T-helper 2 cell (primary cell): Measurements from ENCODE around the gene MICAL2.
A peak's percentile ranks its signal among the peaks of the same experiment; 100 is the strongest.

Experiments used
- DNase-seq, 5 experiments: peaks; one replicate each; pipeline versions ENCODE4 v3.0.0 to v3.0.0-alpha.2; 2012 to 2022

MICAL2 gene

GRCh38 chr11:12157241-12157661 is 46.9 kb downstream of the MICAL2 start:
- peak in 1 of 5 experiments; percentile 82 for DNase-seq

GRCh38 chr11:12158909-12159308 is 48.5 kb downstream of the MICAL2 start:
- no peak for DNase-seq

- DNase-seq, result no peak
Measured at GRCh38 chr11:12159351-12160099, 49.1 kb downstream of the MICAL2 start.

DNA sequence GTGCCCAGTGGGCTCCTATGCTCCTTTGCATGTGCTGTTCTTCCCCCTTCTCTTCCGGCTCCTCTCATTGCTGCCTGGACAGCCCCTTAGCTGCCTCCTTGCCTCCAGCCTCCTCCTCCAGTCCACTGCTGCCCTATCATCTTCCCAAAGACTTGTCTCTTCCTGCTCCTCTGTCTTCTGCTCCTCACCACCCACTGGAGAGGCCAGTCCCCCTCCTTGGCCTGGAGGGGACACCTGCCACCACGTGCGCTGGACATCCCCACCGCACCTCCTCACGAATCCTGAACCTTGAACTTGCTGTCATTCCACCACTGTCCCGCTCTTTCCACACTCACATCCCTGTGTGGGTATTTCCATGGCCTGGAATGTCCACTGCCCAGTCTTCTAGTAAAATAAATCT is 49.8 kb downstream of the MICAL2 start:
- no peak for DNase-seq

DNA sequence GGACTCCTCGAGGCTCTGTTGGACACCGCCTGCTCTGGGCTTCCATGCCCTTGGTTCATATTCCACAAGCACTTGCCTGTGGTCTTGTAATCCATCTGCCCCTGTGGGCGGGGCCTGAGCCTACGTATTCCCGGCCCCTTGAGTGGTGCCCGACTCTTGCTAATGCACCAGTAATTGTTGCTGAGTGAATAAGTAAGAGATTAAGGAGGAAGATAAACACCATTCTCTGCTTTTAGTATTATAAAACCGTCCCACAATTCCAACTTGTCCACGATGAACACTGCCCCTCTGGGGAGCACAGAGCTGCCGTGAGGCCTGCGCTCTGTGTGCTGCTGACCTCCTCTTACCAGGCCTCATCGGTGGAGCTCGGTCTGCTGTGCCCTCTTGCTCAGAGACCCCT is 50.3 kb downstream of the MICAL2 start:
- DNase-seq, result no peak

- DNase-seq, result no peak
Measured at GRCh38 chr11:12161137-12161536, 50.7 kb downstream of the MICAL2 start.

DNA sequence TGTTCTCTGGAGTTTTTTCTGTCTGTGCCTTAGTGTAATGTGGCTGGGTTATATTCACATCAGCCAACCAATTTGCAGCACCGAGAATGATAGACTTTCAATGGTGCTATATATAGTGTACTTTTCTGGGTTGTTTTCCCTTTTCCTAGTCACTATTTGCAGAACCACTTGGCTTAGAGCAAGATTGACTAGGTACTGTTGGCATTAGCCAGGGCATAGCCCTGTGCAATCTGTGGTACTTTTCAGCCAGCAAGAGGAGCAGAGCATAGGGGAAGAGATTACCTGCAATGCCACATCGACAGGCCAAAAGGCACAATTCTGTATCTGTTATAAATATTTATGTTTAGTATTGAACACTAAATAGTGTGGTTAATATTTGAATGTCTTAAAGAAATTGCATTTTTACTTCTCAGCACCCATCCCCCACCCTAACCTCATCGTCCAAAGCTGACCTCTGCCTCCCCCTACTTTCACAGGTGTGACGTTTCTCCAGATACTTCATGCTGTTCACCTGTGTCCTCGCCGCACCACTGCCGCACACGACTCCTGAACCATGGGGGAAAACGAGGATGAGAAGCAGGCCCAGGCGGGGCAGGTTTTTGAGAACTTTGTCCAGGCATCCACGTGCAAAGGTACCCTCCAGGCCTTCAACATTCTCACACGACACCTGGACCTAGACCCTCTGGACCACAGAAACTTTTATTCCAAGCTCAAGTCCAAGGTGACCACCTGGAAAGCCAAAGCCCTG is 51.4 kb downstream of the MICAL2 start:
- DNase-seq, result no peak

GRCh38 chr11:12162652-12163051 is 52.3 kb downstream of the MICAL2 start:
- peak in 1 of 5 experiments; percentile 50 for DNase-seq

GRCh38 chr11:12163181-12163941 is 53.0 kb downstream of the MICAL2 start:
- DNase-seq, result no peak

- peak in 1 of 5 experiments; percentile 43 for DNase-seq
Measured at GRCh38 chr11:12164061-12165014, 53.9 kb downstream of the MICAL2 start.

DNA sequence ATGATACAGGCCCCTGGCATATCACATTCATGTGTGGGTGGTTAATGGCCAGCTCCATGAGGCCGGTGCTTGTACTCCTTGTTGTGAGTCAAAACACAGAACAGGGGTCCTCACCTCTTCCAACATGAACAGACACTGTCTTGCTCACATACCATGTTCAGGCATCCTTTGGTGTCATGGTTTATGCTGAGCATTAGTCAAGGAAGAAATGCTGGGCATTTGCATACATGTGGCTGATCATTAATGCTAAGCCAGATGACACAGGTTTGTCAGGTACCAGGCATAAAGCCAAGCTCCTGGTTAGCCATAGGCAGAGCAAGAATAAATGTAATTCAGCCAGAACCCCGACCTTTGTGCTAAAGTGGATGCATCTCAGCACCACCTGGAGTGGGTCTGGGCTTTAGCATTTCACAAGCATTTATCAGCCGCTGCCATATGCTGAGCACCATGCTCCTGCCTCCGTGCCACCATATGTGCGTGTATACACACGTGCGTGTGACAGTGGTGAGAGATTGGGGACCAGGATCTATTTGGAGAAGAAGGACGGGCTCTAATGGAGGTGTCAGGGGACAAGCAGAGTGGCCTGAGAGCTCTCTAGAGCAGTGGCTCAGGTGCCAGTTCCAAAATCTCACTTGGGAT is 55.0 kb downstream of the MICAL2 start:
- no peak for DNase-seq

DNA sequence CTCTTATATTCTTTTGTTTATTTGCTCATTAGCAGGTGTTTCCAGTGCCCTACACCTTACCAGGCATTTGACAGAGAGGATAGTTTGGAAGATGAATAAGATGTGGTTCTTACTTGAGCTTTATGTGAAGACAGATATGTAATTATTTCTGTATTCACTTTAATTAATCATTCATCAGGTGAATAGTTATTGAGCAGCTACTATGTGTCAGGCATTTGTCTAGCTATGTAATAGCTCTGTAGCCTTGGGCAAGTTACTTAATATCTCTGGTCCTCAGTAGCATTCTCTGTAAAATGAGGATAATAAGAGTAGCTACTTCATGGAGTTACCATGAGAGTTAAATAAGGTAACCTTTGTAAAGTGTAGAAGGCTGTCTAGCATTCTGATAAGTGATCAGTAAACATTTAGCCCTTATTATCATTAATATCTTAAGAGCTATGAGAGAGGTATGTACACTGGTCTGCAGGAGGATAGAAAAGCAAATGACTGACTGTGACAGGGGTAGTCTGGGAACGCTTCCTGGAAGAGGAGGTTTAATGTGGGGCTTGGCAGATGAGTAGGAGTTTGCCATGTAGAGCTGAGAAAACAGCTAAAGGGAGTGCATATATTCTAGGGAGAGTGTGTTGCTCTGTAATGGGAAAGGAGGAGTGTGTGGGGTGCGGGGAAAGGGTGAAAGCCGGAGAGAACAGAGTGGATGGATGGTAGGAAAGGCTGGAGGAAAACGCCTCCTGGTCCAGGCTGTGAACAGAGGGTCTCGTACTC is 56.1 kb downstream of the MICAL2 start:
- DNase-seq, result no peak

- DNase-seq, result peak in 1 of 5 experiments; percentile 80
Measured at GRCh38 chr11:12167061-12168000, 56.9 kb downstream of the MICAL2 start.

DNA sequence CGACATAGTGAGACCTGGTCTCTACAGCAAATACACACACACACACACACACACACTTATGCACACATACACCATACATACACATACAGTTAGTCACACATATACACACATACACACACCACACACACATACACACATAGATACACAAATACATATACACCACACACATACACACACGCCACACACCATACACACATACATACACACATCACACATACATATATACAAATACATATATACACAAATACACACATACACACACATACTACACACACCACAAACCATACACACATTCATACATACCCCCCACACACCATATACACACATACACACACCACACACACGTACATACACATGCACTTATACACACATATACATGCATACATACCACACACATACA is 57.7 kb downstream of the MICAL2 start:
- no peak for DNase-seq

DNA sequence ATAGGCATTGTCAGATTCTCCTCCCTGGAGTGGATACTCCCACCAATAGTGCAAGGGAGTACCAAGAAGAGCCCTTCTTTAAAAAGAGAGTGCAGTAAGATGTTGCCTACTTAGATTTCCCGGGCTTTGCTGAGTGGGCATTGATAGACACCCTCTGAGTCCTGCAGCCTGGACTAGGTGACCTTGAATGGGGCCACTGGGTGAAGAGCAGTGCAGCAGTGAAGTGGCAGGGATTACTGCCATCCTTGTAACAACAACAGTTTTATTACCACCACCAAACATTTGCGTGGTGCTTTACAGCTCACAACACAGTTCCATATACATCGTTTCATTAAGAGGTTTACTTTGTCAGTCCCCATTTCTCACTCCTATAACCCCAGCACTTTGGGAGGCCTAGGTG is 59.4 kb downstream of the MICAL2 start:
- no peak for DNase-seq

- DNase-seq, result no peak
Measured at GRCh38 chr11:12170501-12170900, 60.1 kb downstream of the MICAL2 start.

GRCh38 chr11:12170984-12171383 is 60.6 kb downstream of the MICAL2 start:
- DNase-seq, result no peak

DNA sequence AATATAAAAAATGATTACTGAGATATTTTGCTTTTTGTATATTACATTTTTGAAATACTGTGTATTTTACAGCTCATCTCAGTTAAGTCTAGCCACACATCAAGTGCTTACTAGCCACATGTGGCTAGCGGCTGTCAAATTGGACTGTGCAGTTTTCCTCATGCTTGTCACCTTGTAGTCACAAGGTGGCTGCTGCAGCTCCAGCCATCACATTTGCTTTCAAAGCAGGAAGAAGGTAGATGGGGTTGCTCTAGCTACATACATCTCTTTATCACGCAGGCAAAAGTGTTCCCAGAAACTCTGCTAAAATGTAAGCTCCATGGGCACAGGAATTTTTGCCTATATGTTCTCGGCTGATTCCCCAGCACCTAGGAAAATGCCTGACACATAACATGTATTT is 61.5 kb downstream of the MICAL2 start:
- DNase-seq, result no peak

DNA sequence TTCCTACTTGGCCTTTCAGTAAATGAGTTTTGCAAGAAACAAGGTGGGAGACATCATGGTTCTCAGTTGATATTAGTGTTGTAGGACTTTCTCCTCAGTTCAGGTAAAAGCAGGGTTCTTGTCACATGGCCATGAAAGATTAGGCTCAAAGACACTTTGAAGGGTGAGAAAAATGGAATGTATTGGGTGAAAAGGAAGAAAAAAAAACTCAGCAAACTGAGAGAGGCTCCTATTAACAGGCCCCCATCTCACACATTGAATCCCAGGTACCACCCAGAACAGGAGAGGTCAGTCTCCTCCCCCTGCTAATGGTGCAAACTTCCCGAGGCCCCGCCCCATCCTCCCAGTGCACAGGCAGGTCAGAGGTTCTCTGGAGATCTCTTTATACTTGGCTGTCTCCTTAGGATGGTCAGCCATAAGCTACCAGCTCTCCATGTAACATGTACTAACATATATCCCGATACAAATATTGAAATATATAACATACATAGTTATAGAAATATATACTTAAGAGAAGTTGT is 62.2 kb downstream of the MICAL2 start:
- DNase-seq, result no peak

- DNase-seq, result no peak
Measured at GRCh38 chr11:12173111-12173510, 62.7 kb downstream of the MICAL2 start.
